Stimulated activated CD4-positive, alpha-beta T cell treated with anti-CD3 and anti-CD28 coated beads, TNF-alpha, amount 100 ng/mL, for 4 hours (primary cell): ENCODE measurements around the gene SCN10A.

Experiments used
- DNase-seq, 3 experiments: peaks; one replicate each; pipeline ENCODE4 v3.0.0-alpha.2; 2020; ENCODE audit warnings: low read depth in 3 of 3

Gene SCN10A

GRCh38 chr3:38773528-38773927 lies 42.5 kb downstream of the SCN10A start:
- DNase-seq, result no peak

- DNase-seq, result no peak
Measured at GRCh38 chr3:38763569-38763968, 52.4 kb downstream of the SCN10A start.

- DNase-seq, result no peak
Measured at GRCh38 chr3:38758557-38758956, 57.5 kb downstream of the SCN10A start.

GRCh38 chr3:38757721-38758120 lies 58.3 kb downstream of the SCN10A start:
- DNase-seq, result no peak

- DNase-seq, result no peak
Measured at GRCh38 chr3:38756892-38757291, 59.1 kb downstream of the SCN10A start.

- DNase-seq, result no peak
Measured at GRCh38 chr3:38755130-38755529, 60.9 kb downstream of the SCN10A start.

- no peak for DNase-seq
Measured at GRCh38 chr3:38746641-38747040, 69.4 kb downstream of the SCN10A start.

GRCh38 chr3:38743043-38743442 lies 73.0 kb downstream of the SCN10A start:
- DNase-seq, result no peak

- DNase-seq, result no peak
Measured at GRCh38 chr3:38742550-38742949, 73.5 kb downstream of the SCN10A start.

- no peak for DNase-seq
Measured at GRCh38 chr3:38740537-38740936, 75.5 kb downstream of the SCN10A start.

- no peak for DNase-seq
Measured at GRCh38 chr3:38739931-38740330, 76.1 kb downstream of the SCN10A start.

- DNase-seq, result no peak
Measured at GRCh38 chr3:38739396-38739689, 76.7 kb downstream of the SCN10A start.

- DNase-seq, result no peak
Measured at GRCh38 chr3:38738630-38739395, 77.2 kb downstream of the SCN10A start.

GRCh38 chr3:38731522-38731921 lies 84.5 kb downstream of the SCN10A start:
- no peak for DNase-seq

GRCh38 chr3:38730281-38730680 lies 85.7 kb downstream of the SCN10A start:
- no peak for DNase-seq

- no peak for DNase-seq
Measured at GRCh38 chr3:38728008-38728407, 88.0 kb downstream of the SCN10A start.

GRCh38 chr3:38726751-38727150 lies 89.3 kb downstream of the SCN10A start:
- DNase-seq, result no peak

GRCh38 chr3:38725726-38726419 lies 90.1 kb downstream of the SCN10A start:
- DNase-seq, result no peak

- DNase-seq, result no peak
Measured at GRCh38 chr3:38724392-38724736, 91.7 kb downstream of the SCN10A start.

GRCh38 chr3:38723569-38724391 lies 92.2 kb downstream of the SCN10A start:
- DNase-seq, result no peak

- no peak for DNase-seq
Measured at GRCh38 chr3:38722781-38723568, 93.0 kb downstream of the SCN10A start.

- no peak for DNase-seq
Measured at GRCh38 chr3:38721207-38721772, 94.7 kb downstream of the SCN10A start.
